NT2/D1 (cell line): ENCODE measurements around the gene BCL2L12.

ENCODE experiments used
- SUZ12 ChIP-seq: IDR thresholded peaks from 2 replicates; pipeline ENCODE4 v1.6.1; 2011; ENCODE audit not compliant: insufficient read length, insufficient read depth; ENCODE audit errors: extremely low read depth
- YY1 ChIP-seq: IDR thresholded peaks from 2 replicates; pipeline ENCODE4 v1.6.1; 2011; ENCODE audit not compliant: insufficient read length, insufficient read depth
- ZNF274 ChIP-seq: IDR thresholded peaks from 2 replicates; pipeline ENCODE4 v1.6.1; 2011; ENCODE audit warnings: mild to moderate bottlenecking, low read depth, low read length

DNA sequence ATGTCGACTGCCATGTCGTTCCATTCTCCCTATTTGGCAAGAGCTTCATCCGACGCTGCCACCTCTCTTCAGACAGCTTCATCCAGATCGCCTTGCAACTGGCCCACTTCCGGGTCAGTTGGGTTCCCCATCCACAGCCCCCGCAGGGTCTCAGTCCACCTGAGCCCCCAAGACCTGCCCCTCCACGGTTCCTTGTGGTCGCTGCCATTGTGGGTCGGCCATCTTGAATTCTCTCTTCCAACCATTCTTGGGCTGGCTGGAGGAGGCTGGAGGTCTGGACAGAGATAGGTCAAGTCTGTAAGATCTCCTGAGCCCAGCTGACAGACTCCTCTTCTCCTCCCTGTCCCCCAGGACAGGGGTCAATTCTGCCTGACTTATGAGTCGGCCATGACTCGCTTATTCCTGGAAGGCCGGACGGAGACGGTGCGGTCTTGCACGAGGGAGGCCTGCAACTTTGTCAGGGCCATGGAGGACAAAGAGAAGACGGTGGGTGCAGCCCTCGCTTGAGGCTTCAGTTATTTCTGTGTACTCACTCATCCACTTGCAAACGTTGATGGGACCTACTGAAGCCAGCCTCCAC, 44.7 kb downstream of the BCL2L12 start:
- TF ChIP-seq YY1 (no peak), SUZ12 (no peak), ZNF274 (no peak)
